GM23248 (cell line): ENCODE measurements around the gene PNLIPRP1. TPM values are rescaled to one million over a fixed set of nuclear protein-coding genes. Genes with fewer than 3 reads are reported as not detected.

Experiments used
- DNase-seq: peaks from one replicate; pipeline ENCODE4 v3.0.0-alpha.2; 2015
- H2AFZ ChIP-seq: fragments of 200-600 bp; sonication (generic); 2 replicates; pipeline ENCODE4 v1.6.1; 2016; ENCODE audit warnings: antibody characterized with exemption
- H3F3A ChIP-seq: fragments of 200-600 bp; sonication (generic); 2 replicates; pipeline ENCODE4 v1.6.1; 2016; ENCODE audit warnings: mild to moderate bottlenecking, antibody characterized with exemption, mixed run types; ENCODE audit not compliant: insufficient read depth
- H3K27ac ChIP-seq: fragments of 200-600 bp; sonication (generic); 2 replicates; pipeline ENCODE4 v1.5.1; 2016; ENCODE audit warnings: mild to moderate bottlenecking
- H3K27me3 ChIP-seq: fragments of 200-600 bp; sonication (generic); replicated peaks from 2 replicates; pipeline ENCODE4 v1.6.1; 2016; ENCODE audit warnings: mild to moderate bottlenecking; ENCODE audit not compliant: insufficient read depth
- H3K36me3 ChIP-seq: fragments of 200-600 bp; sonication (generic); 2 replicates; pipeline ENCODE4 v1.6.1; 2016; ENCODE audit warnings: low read depth, mild to moderate bottlenecking
- H3K4me1 ChIP-seq: fragments of 200-600 bp; sonication (generic); 2 replicates; pipeline ENCODE4 v1.6.1; 2016; ENCODE audit warnings: mild to moderate bottlenecking; ENCODE audit not compliant: insufficient read depth
- H3K4me2 ChIP-seq: fragments of 200-600 bp; sonication (generic); one replicate; pipeline ENCODE4 v1.6.1; 2016; ENCODE audit warnings: mild to moderate bottlenecking; ENCODE audit not compliant: unreplicated experiment
- H3K4me3 ChIP-seq: fragments of 200-600 bp; sonication (generic); 2 replicates; pipeline ENCODE4 v1.5.1; 2016; ENCODE audit warnings: mild to moderate bottlenecking
- H3K79me2 ChIP-seq: fragments of 200-600 bp; sonication (generic); 2 replicates; pipeline ENCODE4 v1.6.1; 2016; ENCODE audit warnings: mild to moderate bottlenecking; ENCODE audit not compliant: insufficient read depth
- H3K9ac ChIP-seq: fragments of 200-600 bp; sonication (generic); 2 replicates; pipeline ENCODE4 v1.6.1; 2016; ENCODE audit warnings: mild to moderate bottlenecking
- H3K9me2 ChIP-seq: fragments of 200-600 bp; sonication (generic); 2 replicates; pipeline ENCODE4 v1.6.1; 2016; ENCODE audit warnings: mixed run types, mild to moderate bottlenecking, moderate library complexity; ENCODE audit not compliant: insufficient read depth
- H3K9me3 ChIP-seq: fragments of 200-600 bp; sonication (generic); one replicate; pipeline ENCODE4 v1.6.1; 2017; ENCODE audit warnings: low read depth
- H4K20me1 ChIP-seq: fragments of 200-600 bp; sonication (generic); 2 replicates; pipeline ENCODE4 v1.6.0; 2016; ENCODE audit not compliant: insufficient read depth
- EZH2 ChIP-seq: fragments of 200-600 bp; sonication (generic); IDR thresholded peaks from 2 replicates; pipeline ENCODE4 v1.6.1; 2018; ENCODE audit warnings: antibody characterized with exemption, mild to moderate bottlenecking; ENCODE audit not compliant: insufficient read depth, poor library complexity, severe bottlenecking
- EZH2phosphoT487 ChIP-seq: fragments of 200-600 bp; sonication (generic); IDR thresholded peaks from 2 replicates; pipeline ENCODE4 v1.6.1; 2018; ENCODE audit warnings: antibody characterized with exemption, moderate library complexity, mild to moderate bottlenecking, low read depth; ENCODE audit not compliant: insufficient read depth
- WGBS, 2 experiments: methylation state at CpG; one replicate each; pipeline ENCODE4 v1.1.6; 2015 to 2017; ENCODE audit warnings: low lambda C conversion rate in 2 of 2, low coverage in 1 of 2; ENCODE audit errors: missing lambda C conversion rate in 2 of 2; 5-methylcytosine and 5-hydroxymethylcytosine counted together
- in situ Hi-C: fragments of 300-500 bp; cut with MboI; formaldehyde crosslinking; loops from 2 replicates; pipeline ENCODE4 v1.15.0; 2020
- polyA plus RNA-seq: library from polyadenylated mRNA; unstranded; fragments of >200 nt; fragmentation: Nextera tagmentation; extraction: Ambion mirVana; gene quantifications from 2 replicates; pipeline ENCODE4 v1.2.1, GENCODE V29; 2016
- total RNA-seq: library from RNA; depleted of rRNA; stranded (reverse); fragments of >200 nt; shearing (Covaris generic); gene quantifications from 2 replicates; pipeline ENCODE4 v1.2.3, GENCODE V29; 2014; rRNA removed

Gene PNLIPRP1
- total RNA-seq (not detected in 2 replicates), polyA plus RNA-seq (not detected in 2 replicates)

- in situ Hi-C loops: no loop called here
- Histone ChIP-seq H3F3A (no peaks in the 10 kb centered on the region), H3K4me3 (no peak within 1 kb of the TSS), H3K4me2 (no peak within 1 kb of the TSS), H3K9me3 (no peaks in the 10 kb centered on the region), H3K79me2 (no peaks in the 10 kb centered on the region), H2AFZ (no peak within 1 kb of the TSS), H3K4me1 (no peaks in the 10 kb centered on the region), H3K9me2 (no peaks in the 10 kb centered on the region), H3K27ac (no peak within 1 kb of the TSS), H3K9ac (no peak within 1 kb of the TSS), H3K27me3 (no peaks in the 10 kb centered on the region; the same call in 1 of the 2 replicates), H3K36me3 (no peaks in the 10 kb centered on the region), H4K20me1 (no peaks in the 10 kb centered on the region)
- no peak for TF ChIP-seq EZH2phosphoT487
- no peak for TF ChIP-seq EZH2
- DNase-seq: no peak
- 28 to 32% methylated on average over 9 of the region's 9 CpGs for WGBS, 2 experiments
Observed at GRCh38 chr10:116590590-116591444, at the start of gene PNLIPRP1. TSS of gene PNLIPRP1 (plus strand) at chr10:116590959. CDS start at chr10:116591130, 171 bp downstream.

- Histone ChIP-seq H3K27me3 (no peaks in the 10 kb centered on the region; the same call in 1 of the 2 replicates), H4K20me1 (no peaks in the 10 kb centered on the region), H3K4me3 (no peak overlapping the region), H3K79me2 (no peaks in the 10 kb centered on the region), H3K4me2 (no peak overlapping the region), H3F3A (no peaks in the 10 kb centered on the region), H3K4me1 (no peaks in the 10 kb centered on the region), H2AFZ (no peak overlapping the region), H3K36me3 (no peaks in the 10 kb centered on the region), H3K9ac (no peak overlapping the region), H3K27ac (no peak overlapping the region), H3K9me2 (no peaks in the 10 kb centered on the region), H3K9me3 (no peaks in the 10 kb centered on the region)
- DNase-seq: no peak
- TF ChIP-seq EZH2phosphoT487: no peak
- no peak for TF ChIP-seq EZH2
- in situ Hi-C loops: no loop called here
Observed at GRCh38 chr10:116542007-116542677, 48.6 kb upstream of the PNLIPRP1 start.

GRCh38 chr10:116545122-116545521 is 45.6 kb upstream of the PNLIPRP1 start:
- Histone ChIP-seq H4K20me1 (no peaks in the 10 kb centered on the region), H3K9ac (no peak overlapping the region), H3K4me3 (no peak overlapping the region), H3K27me3 (no peaks in the 10 kb centered on the region; the same call in 1 of the 2 replicates), H3K9me2 (no peaks in the 10 kb centered on the region), H3K4me1 (no peaks in the 10 kb centered on the region), H3F3A (no peaks in the 10 kb centered on the region), H2AFZ (no peak overlapping the region), H3K27ac (no peak overlapping the region), H3K9me3 (no peaks in the 10 kb centered on the region), H3K79me2 (no peaks in the 10 kb centered on the region), H3K36me3 (no peaks in the 10 kb centered on the region), H3K4me2 (no peak overlapping the region)
- WGBS, 2 experiments: 38 to 44% methylated on average over 1 of the region's 1 CpG
- DNase-seq: no peak
- in situ Hi-C loops: no loop called here
- TF ChIP-seq EZH2: no peak
- no peak for TF ChIP-seq EZH2phosphoT487

- in situ Hi-C loops: no loop called here
Observed at GRCh38 chr10:116545756-116546155, 45.0 kb upstream of the PNLIPRP1 start, which contains the start of gene PNLIP. TSS of gene PNLIP (plus strand) at chr10:116545931. CDS start at chr10:116546093, 162 bp downstream.

More at GRCh38 chr10:116545756-116546155, 45.0 kb upstream of the PNLIPRP1 start, which contains the start of gene PNLIP:
- WGBS, 2 experiments: 32 to 37% methylated on average over 8 of the region's 8 CpGs
- no peaks in the 10 kb centered on the region for H3K36me3 ChIP-seq
- no peaks in the 10 kb centered on the region for H3K9me3 ChIP-seq
- H3K4me1 ChIP-seq: no peaks in the 10 kb centered on the region
- H3K27me3 ChIP-seq: no peaks in the 10 kb centered on the region; the same call in 1 of the 2 replicates
- H4K20me1 ChIP-seq: no peaks in the 10 kb centered on the region
- TF ChIP-seq EZH2phosphoT487: no peak
- no peak for TF ChIP-seq EZH2
- no peak within 1 kb of the TSS for H3K9ac ChIP-seq
- H3K27ac ChIP-seq: no peak within 1 kb of the TSS
- no peaks in the 10 kb centered on the region for H3K9me2 ChIP-seq
- DNase-seq: no peak
- no peaks in the 10 kb centered on the region for H3K79me2 ChIP-seq
- H2AFZ ChIP-seq: no peak within 1 kb of the TSS
- H3F3A ChIP-seq: no peaks in the 10 kb centered on the region
- no peak within 1 kb of the TSS for H3K4me2 ChIP-seq
- no peak within 1 kb of the TSS for H3K4me3 ChIP-seq
